Peyer's patch (tissue), 4 donors: ENCODE data around the gene DBF4. TPM values are rescaled to one million over a fixed set of nuclear protein-coding genes. Genes with fewer than 3 reads are reported as not detected.
"Not testable (repeated sequence)": the region's sequence is repeated elsewhere in the genome, so short reads cannot be mapped to it uniquely, and the experiment has no call there.

ENCODE experiments used
- DNase-seq, 3 donors: peaks; one replicate each; pipeline ENCODE4 v3.0.0-alpha.2; 2017 to 2019
- H3K27ac ChIP-seq, 4 donors: fragments of 200-600 bp; sonication (generic); one replicate each; pipeline ENCODE4 v1.5.1; 2016 to 2019
- H3K27me3 ChIP-seq, 2 donors: fragments of 200-600 bp; sonication (generic); one replicate each; pipeline ENCODE4 v1.5.1; 2019
- H3K36me3 ChIP-seq, 3 donors: fragments of 200-600 bp; sonication (generic); one replicate each; pipeline ENCODE4 v1.5.1; 2016 to 2019
- H3K4me1 ChIP-seq, 4 donors: fragments of 200-600 bp; sonication (generic); one replicate each; pipeline ENCODE4 v1.5.1; 2016 to 2019
- H3K4me3 ChIP-seq, 4 donors: fragments of 200-600 bp; sonication (generic); 1 replicate in 3 of 4; 2 replicates in 1 of 4; pipeline ENCODE4 v1.5.1; 2016 to 2019; ENCODE audit warnings: mild to moderate bottlenecking in 1 of 4
- H3K9me3 ChIP-seq, 4 donors: fragments of 200-600 bp; sonication (generic); one replicate each; pipeline ENCODE4 v1.5.1; 2016 to 2019; ENCODE audit warnings: mild to moderate bottlenecking in 1 of 4
- CTCF ChIP-seq, 6 experiments: fragments of 450-650 bp in 4 of 6; fragments of 200-600 bp in 2 of 6; sonication (generic) in 1 of 6; IDR thresholded peaks; one replicate each; pipeline ENCODE4 v1.5.1; 2017 to 2019; ENCODE audit warnings: antibody characterized with exemption in 6 of 6, mild to moderate bottlenecking in 3 of 6, moderate library complexity in 1 of 6
- POLR2A ChIP-seq, 2 donors: fragments of 450-650 bp; IDR thresholded peaks; one replicate each; pipeline ENCODE4 v1.5.1; 2017; ENCODE audit warnings: antibody characterized with exemption in 2 of 2, mild to moderate bottlenecking in 2 of 2, moderate library complexity in 2 of 2
- total RNA-seq, 4 donors: library from RNA; depleted of rRNA; stranded (reverse); fragments of >200 nt; gene quantifications; one replicate each; pipeline ENCODE4 v1.1.0, GENCODE V29; 2016

Gene DBF4
- total RNA-seq, 4 donors from 2014 or later: 7.7 to 33.8 (median 12.8) TPM

DNA sequence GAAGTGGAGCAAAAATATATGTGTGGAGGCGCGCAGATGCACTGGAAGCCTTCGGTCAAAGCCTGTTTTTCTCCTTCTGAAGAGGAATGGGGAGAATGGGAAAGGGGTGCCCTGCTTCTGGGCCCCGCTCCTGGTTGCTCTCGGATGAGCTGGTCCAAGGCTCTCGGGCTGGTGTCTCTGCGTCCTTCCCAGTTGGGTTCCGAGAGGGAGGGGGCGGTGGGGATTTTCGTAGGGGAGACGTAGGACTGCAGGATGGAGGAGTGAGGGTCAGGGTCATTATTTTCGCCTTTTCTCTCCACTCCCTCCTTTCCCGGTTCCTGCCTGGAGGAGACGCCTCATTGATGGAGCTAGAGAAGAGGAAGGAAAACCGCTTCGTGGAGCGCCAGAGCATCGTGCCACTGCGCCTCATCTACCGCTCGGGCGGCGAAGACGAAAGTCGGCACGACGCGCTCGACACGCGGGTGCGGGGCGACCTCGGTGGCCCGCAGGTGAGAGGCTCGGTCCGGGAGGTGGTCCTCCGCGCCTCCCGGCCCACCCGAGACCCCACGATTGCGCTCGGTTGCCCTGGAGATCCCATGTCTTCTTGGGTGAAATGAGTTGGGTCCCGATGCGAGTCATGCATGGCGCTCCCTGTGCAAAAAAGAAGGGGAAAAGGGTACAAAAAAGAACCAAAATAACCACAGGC is 58.5 kb downstream of the DBF4 start:
- H3K4me3 ChIP-seq: peak overlapping the region; percentile 66 to 78 (median 73)
- no peaks in the 10 kb centered on the region for H3K9me3 ChIP-seq
- TF ChIP-seq POLR2A (IDR thresholded peaks at IDR 0.05): no peak
- TF ChIP-seq CTCF (IDR thresholded peaks at IDR 0.05): no peak
- H3K27ac ChIP-seq: peak overlapping the region in 1 of 4 donors; percentile 81
- H3K4me1 ChIP-seq: peaks cover 0 to 8% (median 1%) of the 10 kb centered on the region in 4 donors
- DNase-seq: no peak
- H3K27me3 ChIP-seq: no peaks in the 10 kb centered on the region
- H3K36me3 ChIP-seq: no peaks in the 10 kb centered on the region

DNA sequence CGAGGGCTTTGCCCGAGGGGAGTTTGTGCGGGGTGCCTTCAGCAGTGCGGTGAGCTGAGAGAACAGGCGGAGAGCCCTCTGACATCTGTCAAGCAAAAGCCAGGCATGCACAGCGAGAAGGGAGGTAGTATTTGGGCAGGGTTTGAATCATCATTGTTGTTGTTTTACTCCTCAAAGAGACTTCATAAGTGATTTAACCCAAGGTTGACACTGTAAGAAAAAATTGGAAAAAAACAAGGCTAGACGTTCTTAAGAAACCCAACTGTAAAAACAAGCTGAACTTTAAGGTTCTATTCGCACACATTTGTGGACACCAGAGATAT is 59.1 kb downstream of the DBF4 start:
- peaks cover 0 to 8% (median 1%) of the 10 kb centered on the region in 4 donors for H3K4me1 ChIP-seq
- H3K9me3 ChIP-seq: no peaks in the 10 kb centered on the region
- H3K36me3 ChIP-seq: no peaks in the 10 kb centered on the region
- H3K27ac ChIP-seq: no peak overlapping the region
- no peaks in the 10 kb centered on the region for H3K27me3 ChIP-seq
- peak overlapping the region; percentile 66 to 78 (median 73) for H3K4me3 ChIP-seq
- no peak for TF ChIP-seq POLR2A (IDR thresholded peaks at IDR 0.05)
- no peak for DNase-seq

GRCh38 chr7:87941138-87941537 is 64.8 kb downstream of the DBF4 start:
- no peak overlapping the region for H3K4me3 ChIP-seq
- H3K27ac ChIP-seq: no peak overlapping the region
- TF ChIP-seq POLR2A (IDR thresholded peaks at IDR 0.05) (no peak), CTCF (IDR thresholded peaks at IDR 0.05) (no peak)
- H3K4me1 ChIP-seq: no peaks in the 10 kb centered on the region
- H3K36me3 ChIP-seq: no peaks in the 10 kb centered on the region
- H3K9me3 ChIP-seq: no peaks in the 10 kb centered on the region
- DNase-seq: no peak
- no peaks in the 10 kb centered on the region for H3K27me3 ChIP-seq

DNA sequence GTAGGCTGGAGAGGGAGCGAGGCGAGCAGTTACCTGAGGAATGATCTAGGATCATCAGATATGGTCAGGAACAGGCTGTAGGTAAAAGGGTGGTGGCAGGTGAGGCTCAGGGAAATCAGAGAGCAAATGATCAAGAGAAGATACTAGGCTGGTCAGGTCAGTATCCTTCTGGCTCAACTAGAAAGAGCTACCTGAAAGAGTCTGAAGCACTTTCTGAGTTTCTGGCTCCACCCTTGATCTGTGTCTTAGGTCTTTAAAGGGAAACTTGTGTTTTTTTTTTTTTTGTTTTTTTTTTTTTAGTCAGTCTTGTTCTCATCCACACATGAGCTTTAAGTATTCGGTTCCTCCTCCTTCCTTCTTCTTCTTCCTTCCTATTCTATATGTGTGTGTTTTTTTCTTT is 68.3 kb downstream of the DBF4 start:
- TF ChIP-seq POLR2A (IDR thresholded peaks at IDR 0.05) (no peak), CTCF (IDR thresholded peaks at IDR 0.05) (no peak)
- DNase-seq: no peak
- Histone ChIP-seq H3K4me1 (no peaks in the 10 kb centered on the region), H3K36me3 (no peaks in the 10 kb centered on the region), H3K27ac (no peak overlapping the region), H3K9me3 (no peaks in the 10 kb centered on the region), H3K4me3 (no peak overlapping the region), H3K27me3 (no peaks in the 10 kb centered on the region)

DNA sequence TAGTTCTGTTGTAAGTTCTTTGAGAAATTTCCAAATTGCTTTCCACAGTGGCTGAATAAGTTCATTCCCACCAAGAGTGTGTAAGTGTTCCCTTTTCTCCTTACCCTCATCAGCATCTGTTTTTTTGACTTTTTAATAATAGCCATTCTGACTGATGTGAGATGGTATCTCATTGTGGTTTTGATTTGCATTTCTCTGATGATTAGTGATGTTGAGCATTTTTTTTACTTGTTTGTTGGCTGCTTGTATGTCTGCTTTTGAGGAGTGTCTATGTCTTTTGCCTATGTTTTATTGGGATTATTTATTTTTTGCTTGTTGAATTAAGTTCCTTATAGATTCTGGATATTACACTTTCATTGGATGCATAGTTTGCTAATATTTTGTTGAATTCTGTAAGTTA is 69.6 kb downstream of the DBF4 start:
- DNase-seq, H3K36me3 ChIP-seq: not testable (repeated sequence)

DNA sequence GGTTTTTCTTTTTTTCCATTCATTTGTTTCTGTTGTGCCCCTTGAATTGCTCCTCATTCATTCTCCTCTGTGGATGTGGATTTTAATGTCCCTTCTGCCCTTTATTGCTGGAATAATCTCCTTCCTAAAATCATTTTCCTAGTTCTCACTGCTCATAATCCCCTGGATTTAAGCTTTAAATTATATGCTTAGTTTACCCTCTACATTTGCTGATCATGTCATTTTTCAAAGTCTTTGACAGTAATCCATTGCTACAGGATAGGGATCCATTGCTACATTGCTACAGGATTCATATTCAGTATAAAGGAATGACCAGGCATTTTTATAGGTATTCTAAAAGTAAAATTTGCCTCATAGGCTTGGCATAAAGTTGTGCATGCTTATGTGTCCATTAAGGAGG is 72.1 kb downstream of the DBF4 start:
- DNase-seq: no peak
- Histone ChIP-seq H3K27ac (no peak overlapping the region), H3K9me3 (no peaks in the 10 kb centered on the region), H3K36me3 (no peaks in the 10 kb centered on the region), H3K4me1 (no peaks in the 10 kb centered on the region), H3K27me3 (no peaks in the 10 kb centered on the region), H3K4me3 (no peak overlapping the region)
- TF ChIP-seq CTCF (IDR thresholded peaks at IDR 0.05) (no peak), POLR2A (IDR thresholded peaks at IDR 0.05) (no peak)

More for the DNA sequence above, 69.6 kb downstream of the DBF4 start:
- not testable (repeated sequence) for H3K4me3 ChIP-seq, H3K4me1 ChIP-seq, H3K9me3 ChIP-seq, H3K27me3 ChIP-seq, H3K27ac ChIP-seq

Other genes starting within 250 kb of the DBF4 start
- 10 to 100 TPM in 2 of 4 donors, 1 to 10 TPM in 2; 1.7 to 16.0 (median 12.3) TPM for gene RUNDC3B, start 248.1 kb upstream of the DBF4 start, total RNA-seq
- 10 to 100 TPM; 17.8 to 23.9 (median 20.7) TPM for gene SLC25A40, start 133 bp upstream of the DBF4 start, total RNA-seq
- gene ADAM22, start 57.8 kb downstream of the DBF4 start, total RNA-seq: 1 to 10 TPM in 3 of 4 donors, under 1 TPM in 1; 0.88 to 2.5 (median 1.6) TPM